Placental epithelial cell (primary cell): ENCODE results near the gene CCDC124. TPM values are rescaled to one million over a fixed set of nuclear protein-coding genes. Genes with fewer than 3 reads are reported as not detected.

Experiments
- small RNA-seq: library from RNA; depleted of rRNA; stranded (forward); fragments of <200 nt; gene quantifications from one replicate; pipeline ENCODE3, GENCODE V24; 2012
- total RNA-seq: library from RNA; depleted of rRNA; stranded (reverse); fragments of >200 nt; gene quantifications from 2 replicates; pipeline ENCODE4 v1.2.3, GENCODE V29; 2012

Gene CCDC124
- total RNA-seq = 16.9 and 44.1 TPM in 2 replicates

GRCh38 chr19:17932485-17933338 lies at the start of gene CCDC124:
Gene CCDC124, plus strand, starts transcription at chr19:17933015. Its CDS starts 3,406 bp downstream, at chr19:17936421.

GRCh38 chr19:17966550-17967256 lies 33.9 kb downstream of the CCDC124 start, which contains the start of gene KCNN1:
Gene KCNN1, plus strand, starts transcription at chr19:17967107. Its CDS starts 6,782 bp downstream, at chr19:17973889.

Small RNA genes within 50 kb of the gene (small RNA-seq; reads per million reads assigned to genes)
- gene RNA5SP468 = not detected

Other genes with a start within 250 kb of the CCDC124 start
- 0.11 and 0.39 TPM in 2 replicates for gene UNC13A, start 244.7 kb upstream of the CCDC124 start, total RNA-seq
- 14.1 and 16.2 TPM in 2 replicates for gene MAP1S, start 213.5 kb upstream of the CCDC124 start, total RNA-seq
- 1.6 and 2.0 TPM in 2 replicates for gene FCHO1, start 181.5 kb upstream of the CCDC124 start, total RNA-seq
- gene B3GNT3, start 137.9 kb upstream of the CCDC124 start, total RNA-seq = 7.1 and 10.4 TPM in 2 replicates
- 0.22 TPM in 1 of 2 replicates, not detected in the other for gene INSL3, start 111.5 kb upstream of the CCDC124 start, total RNA-seq
- 6.0 and 10.6 TPM in 2 replicates for gene JAK3, start 85.0 kb upstream of the CCDC124 start, total RNA-seq
- gene RPL18A, start 73.1 kb upstream of the CCDC124 start, total RNA-seq = 1,286 and 1,916 TPM in 2 replicates
- gene SLC5A5, start 61.1 kb upstream of the CCDC124 start, total RNA-seq = under 0.01 TPM in 1 of 2 replicates, not detected in the other
- gene KCNN1, start 34.1 kb downstream of the CCDC124 start, total RNA-seq = not detected in 2 replicates
- 6.8 and 9.0 TPM in 2 replicates for gene ARRDC2, start 75.2 kb downstream of the CCDC124 start, total RNA-seq
- not detected in 2 replicates for gene IL12RB1, start 153.9 kb downstream of the CCDC124 start, total RNA-seq
- 1.6 TPM in 2 replicates for gene MAST3, start 164.8 kb downstream of the CCDC124 start, total RNA-seq
- gene PIK3R2, start 220.1 kb downstream of the CCDC124 start, total RNA-seq = 34.9 and 72.3 TPM in 2 replicates
- gene IFI30, start 240.8 kb downstream of the CCDC124 start, total RNA-seq = 7.9 and 22.0 TPM in 2 replicates